HEK293T (cell line): Measurements from ENCODE around the gene ROPN1L.

Experiments used
- CTCF ChIA-PET: fragments of 350-600 bp; formaldehyde crosslinking; extraction: SDS; loops from one replicate; lab custom pipeline; 2021; ENCODE audit warnings: antibody characterized with exemption, inconsistent platforms; lab: Yijun Ruan, JAX
- POLR2A ChIA-PET: fragments of 350-600 bp; formaldehyde crosslinking; extraction: SDS; loops from one replicate; lab custom pipeline; 2020; ENCODE audit warnings: antibody characterized with exemption, inconsistent platforms; lab: Yijun Ruan, JAX
- DNase-seq: peaks from one replicate; pipeline ENCODE4 v3.0.0; 2012; ENCODE audit warnings: mixed read lengths; ENCODE audit errors: extremely low spot score
- ARNT ChIP-seq: fragments of 450-650 bp; IDR thresholded peaks from 2 replicates; pipeline ENCODE4 v1.6.1; 2017; ENCODE audit warnings: mild to moderate bottlenecking
- BHLHE40 ChIP-seq: fragments of 450-650 bp; IDR thresholded peaks from 2 replicates; pipeline ENCODE4 v1.6.1; 2016; ENCODE audit warnings: mild to moderate bottlenecking, moderate library complexity, borderline replicate concordance
- CTBP1 ChIP-seq: fragments of 450-650 bp; IDR thresholded peaks from 2 replicates; pipeline ENCODE4 v1.6.1; 2016; ENCODE audit warnings: borderline replicate concordance
- ELF4 ChIP-seq: fragments of 450-650 bp; IDR thresholded peaks from 2 replicates; pipeline ENCODE4 v1.6.1; 2017; ENCODE audit warnings: antibody characterized with exemption
- FOXA1 ChIP-seq: fragments of 450-650 bp; IDR thresholded peaks from 2 replicates; pipeline ENCODE4 v1.6.1; 2016; ENCODE audit warnings: mild to moderate bottlenecking
- FOXK2 ChIP-seq: fragments of 450-650 bp; IDR thresholded peaks from 2 replicates; pipeline ENCODE4 v1.6.1; 2016; ENCODE audit warnings: mild to moderate bottlenecking
- FOXM1 ChIP-seq: fragments of 450-650 bp; IDR thresholded peaks from 2 replicates; pipeline ENCODE4 v1.6.1; 2017; ENCODE audit warnings: mild to moderate bottlenecking, borderline replicate concordance
- HDGF ChIP-seq: fragments of 450-650 bp; IDR thresholded peaks from 2 replicates; pipeline ENCODE4 v1.6.1; 2017; ENCODE audit warnings: antibody characterized with exemption, borderline replicate concordance
- L3MBTL2 ChIP-seq: fragments of 450-650 bp; conservative IDR thresholded peaks from 2 replicates; pipeline ENCODE4 v1.6.1; 2016; ENCODE audit warnings: mild to moderate bottlenecking
- LEF1 ChIP-seq: fragments of 450-650 bp; IDR thresholded peaks from 2 replicates; pipeline ENCODE4 v1.6.1; 2017; ENCODE audit warnings: mild to moderate bottlenecking, borderline replicate concordance
- NFRKB ChIP-seq: fragments of 450-650 bp; IDR thresholded peaks from 2 replicates; pipeline ENCODE4 v1.6.1; 2016; ENCODE audit warnings: mild to moderate bottlenecking, moderate library complexity
- SP1 ChIP-seq: fragments of 450-650 bp; IDR thresholded peaks from 2 replicates; pipeline ENCODE4 v1.6.1; 2017
- SUZ12 ChIP-seq: fragments of 450-650 bp; IDR thresholded peaks from 2 replicates; pipeline ENCODE4 v1.6.1; 2016; ENCODE audit warnings: mild to moderate bottlenecking
- TARDBP ChIP-seq: fragments of 450-650 bp; IDR thresholded peaks from 2 replicates; pipeline ENCODE4 v1.6.1; 2016
- ZNF384 ChIP-seq: fragments of 450-650 bp; IDR thresholded peaks from 2 replicates; pipeline ENCODE4 v1.6.1; 2016
- TF ChIP-seq, protein P1 (sequence below): fragments of 450-650 bp; IDR thresholded peaks from 2 replicates; pipeline ENCODE4 v1.6.1; 2016

Gene ROPN1L

DNA sequence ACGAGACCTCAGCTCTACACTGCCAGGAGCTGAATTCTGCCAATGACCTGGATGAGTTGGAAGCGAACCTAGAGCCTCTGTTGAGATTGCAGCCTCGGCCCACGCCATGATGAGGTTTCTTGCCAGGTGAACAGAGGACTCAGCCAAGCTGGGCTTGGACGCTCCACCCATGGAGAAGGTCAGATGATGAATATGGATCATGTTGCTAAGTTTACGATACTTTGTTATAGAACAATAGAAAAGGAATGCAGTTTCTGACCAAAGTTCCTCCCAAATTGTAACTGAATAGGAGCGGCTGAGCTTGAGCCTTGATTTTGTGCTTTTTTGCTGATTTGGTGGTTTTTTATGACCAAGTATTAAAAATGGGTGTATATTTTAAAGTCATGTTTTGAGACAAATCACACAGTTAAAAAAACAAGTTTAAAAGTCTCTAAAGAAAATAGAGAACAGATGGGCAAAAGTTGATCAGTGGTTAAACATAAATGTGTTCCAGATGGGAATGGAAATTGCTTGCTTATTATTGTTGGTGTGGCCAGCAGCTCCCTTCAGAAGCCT, 32.9 kb downstream of the ROPN1L start:
- POLR2A ChIA-PET: no interaction called here
- CTCF ChIA-PET: no interaction called here
- no peak for TF ChIP-seq ELF4
- no peak for TF ChIP-seq FOXM1
- no peak for TF ChIP-seq L3MBTL2
- no peak for TF ChIP-seq ARNT
- TF ChIP-seq NFRKB: no peak
- TF ChIP-seq, protein P1, sequence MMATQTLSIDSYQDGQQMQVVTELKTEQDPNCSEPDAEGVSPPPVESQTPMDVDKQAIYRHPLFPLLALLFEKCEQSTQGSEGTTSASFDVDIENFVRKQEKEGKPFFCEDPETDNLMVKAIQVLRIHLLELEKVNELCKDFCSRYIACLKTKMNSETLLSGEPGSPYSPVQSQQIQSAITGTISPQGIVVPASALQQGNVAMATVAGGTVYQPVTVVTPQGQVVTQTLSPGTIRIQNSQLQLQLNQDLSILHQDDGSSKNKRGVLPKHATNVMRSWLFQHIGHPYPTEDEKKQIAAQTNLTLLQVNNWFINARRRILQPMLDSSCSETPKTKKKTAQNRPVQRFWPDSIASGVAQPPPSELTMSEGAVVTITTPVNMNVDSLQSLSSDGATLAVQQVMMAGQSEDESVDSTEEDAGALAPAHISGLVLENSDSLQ: no peak
- TF ChIP-seq SP1: no peak
- TF ChIP-seq FOXA1: no peak
- TF ChIP-seq HDGF: no peak
- TF ChIP-seq ZNF384: no peak
- TF ChIP-seq BHLHE40: no peak
- TF ChIP-seq FOXK2: no peak
- no peak for TF ChIP-seq SUZ12
- DNase-seq: no peak

GRCh38 chr5:10475931-10476676, 34.4 kb downstream of the ROPN1L start:
- POLR2A ChIA-PET: no interaction called here
- DNase-seq: no peak
- CTCF ChIA-PET: no interaction called here
- no peak for TF ChIP-seq SUZ12
- TF ChIP-seq ARNT: no peak
- TF ChIP-seq TARDBP: no peak
- no peak for TF ChIP-seq FOXA1
- no peak for TF ChIP-seq NFRKB
- no peak for TF ChIP-seq BHLHE40
- no peak for TF ChIP-seq ZNF384
- no peak for TF ChIP-seq HDGF
- TF ChIP-seq FOXM1: no peak

DNA sequence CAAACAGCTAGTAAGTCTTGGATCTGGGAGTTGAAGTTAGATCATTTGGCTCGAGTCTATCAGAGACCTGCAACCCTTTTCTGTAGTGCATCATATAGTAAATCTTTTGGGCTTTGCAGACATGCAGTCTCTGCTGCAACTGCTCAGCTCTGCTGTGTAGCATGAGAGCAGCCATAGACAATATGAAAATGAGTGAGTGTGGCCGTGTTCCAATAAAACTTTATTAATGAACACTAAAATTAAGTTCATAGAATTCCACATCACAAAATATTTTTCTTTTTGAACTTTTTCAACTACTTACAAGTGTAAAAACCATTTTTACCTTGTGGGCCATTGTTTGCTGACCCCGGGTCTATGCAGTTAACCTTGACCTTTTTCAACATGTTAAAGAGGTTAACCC, 35.2 kb downstream of the ROPN1L start:
- TF ChIP-seq, protein P1: no peak
- no peak for TF ChIP-seq SP1
- TF ChIP-seq TARDBP: no peak
- no peak for TF ChIP-seq BHLHE40
- TF ChIP-seq ARNT: no peak
- no peak for DNase-seq
- ChIA-PET CTCF (no interaction called here), POLR2A (no interaction called here)

GRCh38 chr5:10477943-10478342, 36.3 kb downstream of the ROPN1L start:
- ChIA-PET CTCF (interaction anchor here (0.8 to 1.0 kb wide), 2 partner anchors 25 to 150 kb away, joined by 3 read pairs; no protein-coding TSS in a partner anchor), POLR2A (no interaction called here)
- DNase-seq: no peak

GRCh38 chr5:10478436-10478835, 36.8 kb downstream of the ROPN1L start:
- CTCF ChIA-PET: interaction anchor here (0.6 to 1.0 kb wide), 2 partner anchors 149 to 203 kb away, joined by 3 read pairs; no protein-coding TSS in a partner anchor
- POLR2A ChIA-PET: no interaction called here
- no peak for DNase-seq
- TF ChIP-seq BHLHE40 (no peak), SP1 (no peak), CTBP1 (no peak), FOXA1 (no peak), FOXM1 (no peak), LEF1 (no peak), ELF4 (no peak), NFRKB (no peak), HDGF (no peak), L3MBTL2 (no peak), TARDBP (no peak), FOXK2 (no peak), SUZ12 (no peak), ARNT (no peak)
- TF ChIP-seq, protein P1: no peak

More at GRCh38 chr5:10477943-10478342, 36.3 kb downstream of the ROPN1L start:
- TF ChIP-seq ARNT (no peak), ZNF384 (no peak), FOXM1 (no peak), L3MBTL2 (no peak), FOXK2 (no peak), LEF1 (no peak), SUZ12 (no peak), NFRKB (no peak), TARDBP (no peak), BHLHE40 (no peak), FOXA1 (no peak)

DNA sequence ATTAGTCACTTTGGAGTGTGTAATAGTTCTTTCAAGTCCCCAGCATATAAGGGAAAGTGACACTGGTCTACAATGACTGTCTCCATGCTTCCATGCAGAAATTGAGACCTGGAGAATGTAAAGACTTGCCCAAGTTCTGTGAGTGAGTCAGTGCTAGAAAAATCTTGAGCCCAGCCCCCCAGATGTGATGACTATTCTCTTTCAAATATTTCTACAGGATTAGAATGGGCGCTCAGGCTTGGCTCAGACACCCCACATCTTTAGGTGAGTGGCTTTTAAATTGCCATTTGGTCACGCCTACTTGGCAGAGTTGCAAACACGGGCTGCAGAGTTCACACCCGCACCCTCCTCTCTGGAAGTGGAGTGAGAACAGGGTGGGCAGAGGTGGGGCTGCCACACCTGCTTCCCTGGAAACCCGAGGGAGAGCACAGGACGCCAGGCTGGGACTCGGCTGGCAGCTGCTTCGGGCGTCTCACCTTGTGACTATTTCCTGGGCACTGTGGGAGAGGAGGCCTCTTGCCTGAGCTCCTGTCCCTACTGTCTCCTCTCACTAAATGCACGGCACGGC, 37.6 kb downstream of the ROPN1L start:
- POLR2A ChIA-PET: no interaction called here
- CTCF ChIA-PET: interaction anchor here (0.6 to 1.0 kb wide), 2 partner anchors 149 to 202 kb away, joined by 3 read pairs; no protein-coding TSS in a partner anchor
- DNase-seq: no peak

More for the DNA sequence above, 37.6 kb downstream of the ROPN1L start:
- TF ChIP-seq SP1: no peak
- TF ChIP-seq HDGF: no peak
- no peak for TF ChIP-seq TARDBP
- TF ChIP-seq ARNT: no peak
- TF ChIP-seq BHLHE40: no peak
- no peak for TF ChIP-seq SUZ12
